ENCODE data around the gene MAT1A.

MAT1A gene

DNA sequence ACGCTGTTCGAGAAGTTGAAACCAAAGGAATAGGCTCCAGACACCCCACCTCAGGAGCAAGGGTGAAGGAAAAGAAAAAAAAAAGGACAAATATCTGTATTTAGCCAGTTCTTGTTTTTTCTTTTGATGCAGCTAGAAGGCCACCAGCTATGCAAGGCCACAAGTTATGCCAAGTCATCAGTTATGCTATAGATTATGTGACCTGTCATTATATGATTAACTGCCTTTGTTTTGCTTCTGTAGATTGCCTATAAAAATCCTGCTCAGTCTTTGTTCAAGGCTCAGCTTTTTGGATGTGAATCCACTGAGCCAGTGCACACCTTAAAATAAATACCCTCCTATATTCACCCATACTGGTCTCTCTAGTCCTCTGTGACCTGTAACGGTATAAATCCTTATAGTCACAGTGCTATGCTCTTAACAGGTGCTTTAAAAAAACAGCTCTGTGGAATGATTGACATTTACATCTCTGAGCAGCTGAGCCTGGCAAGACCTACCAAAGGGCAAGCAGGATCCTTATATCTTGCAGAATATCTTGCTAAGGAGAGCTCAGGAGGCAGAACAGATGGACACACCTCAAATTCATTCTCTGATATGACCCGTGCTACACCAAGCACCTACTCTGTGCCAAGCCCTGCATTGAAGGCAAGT, 20.4 kb downstream of the MAT1A start:
- intact Hi-C loops (cut with DNase I; ENCODE audit: low total_unique reads) = no loop called here
- Histone ChIP-seq H3K4me1 (no peaks in the 10 kb centered on the region), H3K27ac (no peak overlapping the region), H3K4me3 (no peak overlapping the region), H3K9me3 (no peaks in the 10 kb centered on the region), H3K36me3 (no peaks in the 10 kb centered on the region), H3K27me3 (peaks cover 0 to 3% of the 10 kb centered on the region in 2 donors)
- DNase-seq = no peak
- TF ChIP-seq, protein P1, sequence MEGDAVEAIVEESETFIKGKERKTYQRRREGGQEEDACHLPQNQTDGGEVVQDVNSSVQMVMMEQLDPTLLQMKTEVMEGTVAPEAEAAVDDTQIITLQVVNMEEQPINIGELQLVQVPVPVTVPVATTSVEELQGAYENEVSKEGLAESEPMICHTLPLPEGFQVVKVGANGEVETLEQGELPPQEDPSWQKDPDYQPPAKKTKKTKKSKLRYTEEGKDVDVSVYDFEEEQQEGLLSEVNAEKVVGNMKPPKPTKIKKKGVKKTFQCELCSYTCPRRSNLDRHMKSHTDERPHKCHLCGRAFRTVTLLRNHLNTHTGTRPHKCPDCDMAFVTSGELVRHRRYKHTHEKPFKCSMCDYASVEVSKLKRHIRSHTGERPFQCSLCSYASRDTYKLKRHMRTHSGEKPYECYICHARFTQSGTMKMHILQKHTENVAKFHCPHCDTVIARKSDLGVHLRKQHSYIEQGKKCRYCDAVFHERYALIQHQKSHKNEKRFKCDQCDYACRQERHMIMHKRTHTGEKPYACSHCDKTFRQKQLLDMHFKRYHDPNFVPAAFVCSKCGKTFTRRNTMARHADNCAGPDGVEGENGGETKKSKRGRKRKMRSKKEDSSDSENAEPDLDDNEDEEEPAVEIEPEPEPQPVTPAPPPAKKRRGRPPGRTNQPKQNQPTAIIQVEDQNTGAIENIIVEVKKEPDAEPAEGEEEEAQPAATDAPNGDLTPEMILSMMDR (IDR thresholded peaks at IDR 0.05) = no peak

DNA sequence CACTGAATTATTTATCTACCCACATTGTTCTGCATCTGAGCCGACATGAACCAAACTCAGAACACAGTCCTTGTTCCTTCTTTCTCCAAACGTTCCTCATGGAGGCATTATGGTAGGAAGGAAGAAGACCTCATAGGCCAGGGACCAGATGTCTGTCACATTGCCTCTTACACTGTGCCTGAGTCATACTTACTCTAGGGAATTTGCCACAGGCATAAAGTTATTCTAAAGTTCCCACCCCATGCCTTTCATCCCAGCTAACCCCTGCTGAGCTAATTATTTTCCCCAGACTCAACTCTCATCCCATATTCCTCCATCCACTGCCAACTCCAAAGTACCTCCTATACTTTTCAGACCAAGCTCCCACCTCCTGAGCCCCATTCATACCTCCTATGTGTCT, 21.2 kb downstream of the MAT1A start:
- H3K27ac ChIP-seq = no peak overlapping the region
- H3K4me3 ChIP-seq = no peak overlapping the region
- H3K27me3 ChIP-seq = peaks cover 0 to 3% of the 10 kb centered on the region in 2 donors
- H3K9me3 ChIP-seq = no peaks in the 10 kb centered on the region
- DNase-seq = no peak
- TF ChIP-seq, protein P1 (IDR thresholded peaks at IDR 0.05) = no peak
- H3K36me3 ChIP-seq = no peaks in the 10 kb centered on the region
- intact Hi-C loops (cut with DNase I; ENCODE audit: low total_unique reads) = no loop called here
- H3K4me1 ChIP-seq = no peaks in the 10 kb centered on the region

DNA sequence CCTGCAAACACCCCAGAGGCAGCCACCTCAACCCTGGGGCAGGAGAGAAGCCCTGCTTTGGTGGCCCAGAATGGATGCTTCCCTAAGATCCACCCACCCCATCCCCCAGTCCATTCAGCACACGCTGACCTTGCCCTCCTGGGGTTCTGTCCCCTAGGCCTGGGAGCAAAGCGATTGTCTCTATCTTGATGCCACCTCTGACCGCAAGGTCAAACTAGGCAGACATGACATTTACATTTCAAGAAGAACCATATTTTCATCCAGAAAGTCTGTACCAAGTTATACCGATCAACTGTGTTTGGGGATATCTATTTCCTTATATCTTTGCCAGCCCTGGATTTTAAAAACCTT, 23.0 kb downstream of the MAT1A start:
- Histone ChIP-seq H3K9me3 (no peaks in the 10 kb centered on the region), H3K27me3 (peaks cover 0 to 3% of the 10 kb centered on the region in 2 donors), H3K4me1 (no peaks in the 10 kb centered on the region), H3K36me3 (no peaks in the 10 kb centered on the region), H3K4me3 (no peak overlapping the region), H3K27ac (no peak overlapping the region)
- intact Hi-C loops (cut with DNase I; ENCODE audit: low total_unique reads) = no loop called here
- TF ChIP-seq, protein P1 (IDR thresholded peaks at IDR 0.05) = no peak
- DNase-seq = no peak

DNA sequence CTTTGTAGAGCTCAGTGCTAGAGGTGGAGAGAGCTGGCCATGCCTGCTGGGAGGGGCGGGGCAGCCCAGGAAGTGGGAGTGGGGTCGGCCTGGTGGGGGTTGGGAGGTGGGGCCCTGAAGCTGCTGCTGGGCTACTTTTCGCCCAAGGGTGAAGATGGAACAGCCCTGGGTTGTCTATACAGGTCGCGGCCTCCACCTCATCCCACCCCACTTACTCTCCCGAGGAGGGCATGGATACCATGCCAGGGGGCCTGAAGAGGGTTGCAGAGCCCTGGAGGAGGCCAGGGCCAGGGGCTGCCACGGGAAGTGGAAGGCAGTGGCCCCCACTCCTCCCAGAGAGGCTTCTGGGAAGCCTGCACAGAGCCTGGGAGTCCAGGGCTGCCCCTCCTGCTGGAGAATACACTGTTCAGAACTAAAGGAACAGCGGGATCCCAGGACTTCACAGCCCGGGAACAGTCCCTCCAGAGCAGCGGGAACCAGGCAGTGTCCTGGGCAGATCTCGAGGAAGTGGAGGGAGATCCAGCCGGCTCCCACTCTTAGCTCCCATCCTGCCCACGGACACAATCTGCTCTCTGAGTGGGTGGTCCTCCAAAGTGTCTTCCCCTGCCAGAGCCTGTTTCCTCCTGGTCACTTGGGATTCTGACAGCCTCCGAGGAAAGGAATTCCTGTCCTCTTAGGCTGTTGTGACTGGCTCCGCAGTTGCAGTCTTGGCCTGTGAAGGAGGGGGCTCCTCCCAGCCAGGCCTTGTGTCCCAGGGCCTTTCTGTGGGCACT, 23.5 kb downstream of the MAT1A start:
- TF ChIP-seq, protein P1 (IDR thresholded peaks at IDR 0.05) = no peak
- Histone ChIP-seq H3K27me3 (peaks cover 0 to 8% of the 10 kb centered on the region in 2 donors), H3K4me1 (no peaks in the 10 kb centered on the region), H3K27ac (no peak overlapping the region), H3K36me3 (no peaks in the 10 kb centered on the region), H3K4me3 (no peak overlapping the region), H3K9me3 (no peaks in the 10 kb centered on the region)
- intact Hi-C loops (cut with DNase I; ENCODE audit: low total_unique reads) = no loop called here
- DNase-seq = no peak

DNA sequence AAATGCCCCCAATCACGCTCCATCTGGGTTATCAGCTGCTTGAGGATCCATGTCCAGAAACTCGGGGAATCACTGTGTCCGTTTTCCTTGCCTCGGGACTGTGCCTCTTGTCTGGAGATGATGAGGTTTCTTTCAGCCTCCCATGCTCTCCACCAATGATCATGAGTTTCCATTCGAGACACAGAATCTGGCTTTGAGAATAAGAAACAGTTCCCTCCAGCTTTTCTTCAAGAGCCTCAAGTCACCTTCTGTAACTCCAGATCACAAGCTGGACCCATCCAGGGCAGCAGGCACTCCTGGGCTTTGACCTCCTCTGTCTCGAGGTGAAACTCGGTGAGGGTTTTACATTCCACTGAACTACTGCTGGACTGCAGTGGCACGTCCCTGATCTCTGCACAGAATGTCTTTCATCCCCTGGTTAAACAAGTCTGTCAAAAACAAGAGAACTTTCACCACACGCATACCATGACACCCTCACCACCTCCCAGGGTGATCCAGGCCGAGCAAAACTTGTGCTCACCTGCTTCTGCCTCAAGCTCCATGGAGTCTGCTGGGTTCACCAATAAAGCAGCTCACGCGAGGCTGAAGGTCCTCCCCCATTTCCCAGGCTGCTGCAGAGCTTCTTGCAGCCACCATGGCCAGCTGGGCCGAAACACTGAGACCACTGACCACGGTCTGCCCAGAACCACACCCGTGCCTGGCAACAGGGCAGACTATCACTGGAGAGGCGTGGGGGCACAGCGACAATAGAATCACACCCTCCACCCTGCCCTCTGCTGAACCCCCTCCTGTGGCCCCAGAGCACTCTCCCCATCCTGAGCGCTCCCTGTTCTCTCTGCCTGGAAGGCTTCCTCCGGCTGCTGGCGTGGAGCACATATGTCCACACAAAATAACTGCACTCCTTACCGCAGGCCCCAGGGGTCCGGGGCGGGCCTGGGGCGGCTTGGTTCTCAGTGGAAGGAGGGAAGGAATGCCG, 25.1 kb downstream of the MAT1A start:
- Histone ChIP-seq H3K27me3 (peaks cover 0 to 17% of the 10 kb centered on the region in 2 donors), H3K9me3 (no peaks in the 10 kb centered on the region), H3K4me3 (no peak overlapping the region), H3K36me3 (no peaks in the 10 kb centered on the region), H3K4me1 (no peaks in the 10 kb centered on the region), H3K27ac (no peak overlapping the region)
- TF ChIP-seq, protein P1 (IDR thresholded peaks at IDR 0.05) = no peak
- DNase-seq = no peak
- intact Hi-C loops (cut with DNase I; ENCODE audit: low total_unique reads) = no loop called here
